HG03095 (cell line): ENCODE data around the gene CDKAL1.

Experiments
- ATAC-seq: cut with Tn5 transposase; IDR thresholded peaks from one replicate; pipeline ENCODE4 v1.9.1; 2021; ENCODE audit warnings: moderate library complexity; ENCODE audit not compliant: unreplicated experiment

CDKAL1 gene

DNA sequence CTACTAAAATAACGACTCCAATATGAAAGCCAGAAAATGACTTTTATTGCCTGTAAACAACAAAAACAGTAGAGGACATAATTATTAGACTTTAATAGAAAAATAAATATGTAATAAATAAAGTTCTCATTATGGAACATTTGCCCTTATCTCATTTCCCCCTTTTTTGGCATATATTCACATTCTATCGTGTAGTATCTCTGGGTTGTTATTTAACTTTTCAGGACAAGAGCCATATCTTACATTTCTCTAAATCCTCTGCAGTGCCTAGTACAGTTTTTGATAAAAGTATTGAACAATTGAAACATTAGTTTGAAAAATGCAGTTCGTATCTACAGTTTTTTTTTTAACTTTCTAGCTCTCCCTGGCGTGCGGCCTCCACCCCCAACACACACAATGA is 617.3 kb downstream of the CDKAL1 start:
- ATAC-seq, result no peak

DNA sequence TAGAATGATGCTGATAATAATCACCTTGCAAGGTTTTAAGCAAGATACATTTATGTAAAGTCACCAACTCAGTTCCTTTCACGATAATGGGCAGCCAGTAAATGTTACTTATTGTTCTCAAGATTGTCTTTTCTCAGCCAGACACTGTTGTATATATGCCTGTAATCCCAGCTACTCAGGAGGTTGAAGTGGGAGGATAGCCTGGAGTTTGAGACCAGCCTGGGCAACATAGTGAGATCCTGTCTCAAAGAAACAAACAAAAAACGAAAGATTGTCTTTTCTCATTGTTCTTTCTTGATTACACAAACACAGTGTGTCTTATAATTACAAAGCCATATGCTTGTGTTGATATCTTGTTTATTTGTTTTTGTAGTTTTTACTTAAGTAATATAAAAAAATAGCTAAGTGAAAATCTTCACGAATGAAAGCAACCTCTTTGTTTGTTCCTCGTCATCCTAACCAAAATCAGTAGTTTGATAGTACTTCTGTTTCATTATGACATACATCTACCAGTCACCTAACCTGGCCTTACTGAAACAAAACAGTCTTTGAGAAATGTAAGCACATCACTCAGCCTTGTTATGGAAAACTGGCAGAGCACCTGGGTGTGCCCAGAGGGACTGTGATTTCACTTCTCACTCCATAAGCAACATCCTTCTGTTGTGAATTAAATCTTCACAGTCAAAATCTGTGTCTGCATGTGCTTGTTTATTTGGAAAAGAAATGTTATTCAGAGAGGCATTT is 623.1 kb downstream of the CDKAL1 start:
- ATAC-seq, result peak; percentile 72

DNA sequence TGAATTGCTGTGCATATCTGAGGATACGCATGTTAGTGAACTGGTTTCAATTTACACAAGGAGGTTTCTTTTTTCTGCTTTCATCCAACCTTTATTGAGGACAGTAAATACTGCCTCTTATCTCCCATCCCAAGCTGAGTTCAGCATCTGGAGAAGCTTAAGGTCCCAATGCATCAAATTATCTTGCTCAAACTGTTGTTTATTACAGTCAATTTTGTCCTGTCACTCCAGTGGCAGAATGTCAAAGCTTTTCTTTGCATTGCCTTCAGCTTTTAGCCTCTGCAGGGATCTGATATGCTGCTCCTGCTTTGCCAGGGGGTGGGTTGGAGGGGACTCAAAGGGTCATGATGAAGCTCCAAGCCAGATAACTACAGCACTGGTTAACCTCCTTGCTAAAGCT is 623.9 kb downstream of the CDKAL1 start:
- ATAC-seq, result no peak

DNA sequence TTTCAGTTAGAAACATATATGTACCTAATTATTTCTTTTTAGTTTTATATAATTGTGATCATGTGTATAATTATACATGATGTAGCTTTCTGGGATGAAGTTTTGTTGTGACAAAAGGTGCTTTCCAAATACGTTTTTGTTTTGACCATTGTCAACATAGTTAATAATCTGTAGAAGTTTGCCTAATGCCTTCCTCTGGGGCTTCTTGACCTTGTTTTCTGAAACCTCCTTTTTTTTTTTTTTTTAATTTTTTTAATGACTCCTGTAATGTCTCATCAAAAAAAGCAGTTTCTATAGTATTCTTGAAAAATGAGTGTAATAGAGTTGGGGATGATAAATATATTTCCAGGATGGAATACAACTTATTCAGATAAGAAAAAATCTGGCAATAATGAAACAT is 624.6 kb downstream of the CDKAL1 start:
- ATAC-seq, result peak; percentile 45

DNA sequence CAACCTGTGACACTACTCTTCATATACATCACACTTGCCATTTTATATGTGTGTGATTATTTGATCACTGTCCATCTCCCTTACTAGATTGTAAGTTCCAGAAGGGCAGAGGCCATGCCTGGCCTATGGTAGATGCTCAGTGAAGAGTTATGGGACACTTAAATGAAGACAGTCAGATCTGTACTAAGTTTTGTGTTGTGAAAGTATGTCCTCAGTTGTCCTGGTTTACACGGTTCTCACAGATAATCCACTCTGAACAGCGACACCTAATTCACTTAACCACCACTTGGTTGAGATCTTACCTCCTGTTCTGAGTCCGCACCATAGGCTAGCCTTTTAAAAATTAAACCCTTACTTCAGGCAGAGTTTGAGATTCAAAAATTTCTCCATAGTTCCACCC is 625.2 kb downstream of the CDKAL1 start:
- no peak for ATAC-seq

DNA sequence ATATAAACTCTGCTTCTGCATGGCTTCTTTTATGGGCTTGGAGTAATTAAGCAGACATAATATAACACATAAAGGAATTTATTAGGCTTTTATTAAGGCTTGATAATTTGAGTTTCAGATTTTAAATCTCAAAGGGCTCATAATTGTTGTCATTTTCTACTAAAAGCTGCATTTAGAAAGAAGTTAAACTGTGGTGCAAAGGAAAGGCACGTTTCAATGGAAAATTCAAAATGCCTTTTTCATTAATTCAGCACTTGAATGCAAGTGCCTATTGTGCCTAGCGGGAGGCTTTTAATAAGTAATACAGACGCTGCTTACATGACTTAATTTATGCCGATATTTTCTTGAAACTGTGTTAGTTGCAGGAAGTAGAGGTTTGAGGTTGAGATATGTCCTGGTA is 627.5 kb downstream of the CDKAL1 start:
- ATAC-seq, result no peak

DNA sequence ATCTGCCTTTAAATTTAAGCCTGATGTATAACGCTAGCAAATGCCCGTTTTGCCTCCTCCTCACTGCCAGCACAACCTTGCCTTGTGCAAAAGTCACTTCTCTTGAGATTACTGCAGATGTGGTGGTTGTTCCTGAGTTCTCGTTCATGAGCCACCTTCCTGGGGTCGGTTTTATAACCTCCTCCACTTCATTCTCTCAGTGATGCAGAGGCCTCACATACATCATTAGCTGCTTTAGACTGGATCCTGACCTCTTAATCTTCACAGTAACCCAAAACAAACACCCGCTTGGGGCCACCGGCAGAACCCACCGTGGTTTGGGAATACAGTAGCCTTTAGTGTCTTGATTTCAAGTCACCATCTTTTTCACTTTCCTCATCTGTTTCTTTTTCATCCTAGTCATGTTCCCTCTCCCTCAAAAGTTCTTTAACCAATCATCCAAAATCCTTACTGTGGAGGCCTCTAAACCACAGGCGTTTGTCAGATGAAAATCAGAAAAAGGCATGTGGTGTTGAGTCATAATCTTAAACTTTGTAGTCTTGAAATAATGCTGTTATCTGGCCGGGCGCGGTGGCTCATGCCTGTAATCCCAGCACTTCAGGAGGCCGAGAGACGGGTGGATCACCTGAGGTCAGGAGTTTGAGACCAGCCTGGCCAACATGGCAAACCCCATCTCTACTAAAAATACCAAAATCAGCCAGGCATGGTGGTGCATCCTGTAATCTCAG is 629.0 kb downstream of the CDKAL1 start:
- ATAC-seq, result no peak

DNA sequence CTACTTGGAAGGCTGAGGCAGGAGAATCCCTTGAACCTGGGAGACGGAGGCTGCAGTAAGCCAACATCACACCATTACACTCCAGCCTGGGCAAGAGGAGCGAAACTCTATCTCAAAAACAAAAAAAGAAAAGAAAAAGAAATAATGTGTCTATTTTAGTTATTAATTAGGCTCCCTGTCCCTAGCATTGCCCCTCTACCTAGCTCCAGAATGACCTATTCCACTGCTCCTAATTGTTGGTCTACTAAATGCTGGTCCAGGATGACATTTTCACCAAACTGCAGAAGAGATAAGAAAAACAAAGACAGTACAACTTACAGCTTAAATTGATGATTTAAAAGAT is 629.6 kb downstream of the CDKAL1 start:
- ATAC-seq, result no peak

DNA sequence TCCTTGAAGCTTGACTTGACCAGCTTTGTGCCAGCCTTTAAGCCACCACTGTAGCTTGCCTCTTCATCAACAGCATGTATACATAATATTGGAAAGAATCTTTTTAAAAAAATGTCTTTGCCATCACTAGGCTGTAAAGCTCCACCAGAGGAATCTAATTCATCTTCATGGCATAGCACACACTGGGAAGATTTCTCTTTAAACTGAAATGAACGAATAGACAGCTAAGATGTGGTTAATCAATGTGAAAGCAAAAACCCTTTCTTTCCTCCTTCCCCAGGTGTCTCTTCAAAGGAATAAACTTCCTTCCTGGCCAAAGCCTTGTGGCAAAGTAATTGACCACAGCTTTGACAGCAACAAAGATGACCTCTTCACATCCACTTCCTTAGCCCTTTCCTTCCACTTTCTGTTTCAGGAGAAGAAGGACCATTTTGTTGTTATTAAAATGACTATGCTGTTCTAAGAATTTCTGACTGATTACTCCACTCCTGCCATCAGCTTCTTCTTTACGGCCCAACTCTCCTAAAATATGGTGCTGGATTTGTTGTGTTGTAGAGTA is 630.6 kb downstream of the CDKAL1 start:
- peak; percentile 61 for ATAC-seq

DNA sequence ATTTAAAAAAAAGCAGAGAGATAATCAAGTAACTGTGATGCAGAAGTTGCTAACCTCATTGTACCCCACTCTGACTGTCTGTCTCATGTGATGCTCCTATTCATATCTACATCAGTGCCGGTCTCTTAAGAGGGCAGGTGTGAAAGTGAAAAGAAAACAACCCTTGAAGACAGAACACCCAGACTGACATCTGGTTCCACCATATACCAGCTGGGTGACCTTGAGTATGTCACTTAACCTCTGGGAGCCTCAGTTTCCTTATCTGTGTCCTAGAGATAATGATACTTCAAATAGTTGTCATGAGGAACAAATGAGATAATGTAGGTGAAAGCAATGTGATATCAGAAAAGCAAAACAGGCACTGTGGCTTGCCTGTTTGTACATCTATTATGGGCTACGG is 632.5 kb downstream of the CDKAL1 start:
- no peak for ATAC-seq

DNA sequence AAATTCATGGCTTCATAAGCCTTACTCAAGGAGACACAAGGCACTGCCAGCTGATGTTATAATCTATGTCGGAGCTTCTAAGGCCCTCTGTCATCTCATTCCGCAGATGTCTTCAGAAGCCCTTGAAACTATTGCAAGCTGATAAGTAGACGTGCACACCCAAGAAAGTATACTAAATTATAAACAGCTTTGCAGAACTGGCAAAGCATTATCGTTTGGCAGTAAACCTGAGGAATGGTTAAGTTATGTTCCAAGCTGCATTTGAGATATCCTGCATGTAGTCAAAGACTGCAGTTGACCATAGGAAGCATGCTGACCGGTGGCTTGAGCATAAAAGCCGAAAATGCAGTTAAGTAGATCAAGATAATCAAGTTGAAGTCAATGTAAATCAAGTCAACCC is 633.5 kb downstream of the CDKAL1 start:
- no peak for ATAC-seq

DNA sequence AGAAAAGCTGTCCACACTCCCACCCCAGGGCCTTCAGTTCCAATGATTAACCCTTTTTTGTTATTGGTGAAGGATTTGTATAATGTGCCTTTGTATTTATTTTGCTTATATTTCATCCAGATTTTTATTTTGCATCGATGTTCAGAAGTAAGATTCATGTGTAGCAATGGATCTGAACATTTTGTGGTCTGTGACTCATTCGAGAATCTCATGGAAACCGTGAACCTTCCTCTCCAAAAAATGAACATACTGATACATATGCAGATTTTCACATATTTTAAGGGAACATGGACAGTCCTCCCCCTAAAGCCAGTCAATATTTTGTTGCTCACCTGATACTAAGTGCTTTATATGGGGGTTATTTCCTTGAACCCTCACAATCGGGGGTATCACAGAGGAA is 637.5 kb downstream of the CDKAL1 start:
- no peak for ATAC-seq

DNA sequence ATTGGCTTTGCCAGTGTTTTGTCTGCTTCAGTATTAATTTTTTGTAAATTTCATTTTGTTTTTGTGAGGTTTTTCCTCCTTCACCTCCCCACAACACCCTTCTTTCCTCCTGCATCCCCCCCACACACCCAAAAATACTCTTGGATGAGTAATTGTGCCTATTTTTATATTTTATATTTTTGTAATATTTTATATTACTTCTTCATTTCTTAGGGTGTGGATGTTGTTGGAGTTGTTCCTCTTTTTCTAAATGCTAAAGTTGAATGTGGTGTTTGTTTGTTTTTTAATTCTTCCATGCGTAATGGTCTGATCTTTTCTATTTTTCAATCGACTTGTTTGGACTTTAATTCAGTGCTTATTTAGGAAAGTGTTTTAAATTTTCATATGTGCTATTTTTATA is 638.8 kb downstream of the CDKAL1 start:
- no peak for ATAC-seq

DNA sequence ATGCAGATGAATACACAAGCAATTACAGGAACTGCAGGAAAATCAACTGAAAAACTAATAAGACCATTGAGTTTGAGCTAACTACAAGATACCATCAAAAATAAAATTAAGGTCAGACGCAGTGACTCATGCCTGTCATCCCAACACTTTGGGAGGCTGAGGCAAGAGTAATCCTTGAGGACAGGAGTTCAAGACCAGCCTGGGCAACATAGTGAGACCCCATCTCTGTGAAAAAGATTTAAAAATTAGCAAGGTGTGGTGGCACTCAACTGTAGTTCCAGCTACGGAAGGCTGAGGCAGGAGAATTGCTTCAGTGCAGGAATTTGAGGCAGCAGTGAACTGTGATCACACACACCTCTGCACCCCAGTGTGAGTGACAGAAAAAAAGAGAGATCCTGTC is 639.4 kb downstream of the CDKAL1 start:
- no peak for ATAC-seq

DNA sequence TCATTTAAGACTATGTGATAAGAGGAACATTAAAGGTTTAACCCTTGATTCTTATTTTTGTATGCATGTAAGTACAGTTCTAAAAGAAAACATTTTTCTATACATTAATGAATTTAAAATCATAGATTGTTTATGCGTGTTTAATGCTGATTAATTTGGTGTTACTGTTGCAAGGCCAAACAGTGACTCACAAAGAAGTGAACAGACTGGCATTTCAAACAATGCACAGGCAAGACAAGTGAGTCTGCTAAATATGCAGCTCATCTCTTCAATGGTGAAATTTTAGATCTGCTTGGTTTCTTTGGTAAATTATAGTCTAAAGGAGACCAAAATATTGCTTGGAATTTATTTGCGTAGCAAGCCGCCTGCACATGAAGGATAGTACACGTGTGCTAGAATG is 641.9 kb downstream of the CDKAL1 start:
- no peak for ATAC-seq

DNA sequence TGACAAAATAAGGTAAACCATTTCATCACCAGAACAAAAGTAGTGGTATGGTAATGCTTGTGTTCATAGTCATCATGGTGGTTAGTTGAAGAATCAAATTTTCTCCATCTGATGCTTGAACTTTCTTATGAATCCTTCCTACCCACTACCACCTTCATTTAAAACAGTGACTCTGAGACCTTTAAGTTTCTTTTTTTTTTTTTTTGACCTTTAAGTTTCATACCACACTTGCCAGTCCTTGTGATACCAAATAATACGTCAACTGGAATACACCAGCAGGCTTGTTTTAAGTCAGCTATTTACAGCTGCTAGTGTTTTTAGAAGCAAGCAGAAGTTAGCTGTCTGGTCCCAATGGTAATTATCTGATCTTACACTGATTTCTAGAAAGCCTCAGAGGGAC is 645.9 kb downstream of the CDKAL1 start:
- ATAC-seq, result no peak

DNA sequence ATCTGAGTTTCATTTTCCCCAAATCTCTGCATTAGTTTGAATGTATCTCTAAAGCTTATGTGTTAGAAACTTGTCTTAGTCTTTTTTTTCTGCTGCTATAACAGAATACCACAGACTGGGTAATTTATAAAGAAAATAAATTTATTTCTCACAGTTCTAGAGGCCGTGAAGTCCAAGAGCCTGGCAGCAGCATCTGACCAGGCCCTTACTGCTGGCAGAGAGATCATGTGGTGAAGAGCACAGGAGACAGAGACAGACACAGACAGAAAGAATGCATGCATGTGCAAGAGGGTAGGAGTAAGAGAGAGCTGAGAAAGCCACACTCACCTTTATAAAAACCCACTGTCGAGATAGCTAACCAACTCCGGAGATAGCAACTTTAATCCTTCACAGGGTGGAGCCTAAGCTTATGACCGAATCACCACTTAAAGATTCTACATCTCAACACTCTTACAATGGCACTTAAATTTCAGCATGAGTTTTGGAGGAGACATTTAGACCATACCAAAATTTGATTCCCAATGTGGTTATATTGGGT is 646.6 kb downstream of the CDKAL1 start:
- ATAC-seq, result no peak

DNA sequence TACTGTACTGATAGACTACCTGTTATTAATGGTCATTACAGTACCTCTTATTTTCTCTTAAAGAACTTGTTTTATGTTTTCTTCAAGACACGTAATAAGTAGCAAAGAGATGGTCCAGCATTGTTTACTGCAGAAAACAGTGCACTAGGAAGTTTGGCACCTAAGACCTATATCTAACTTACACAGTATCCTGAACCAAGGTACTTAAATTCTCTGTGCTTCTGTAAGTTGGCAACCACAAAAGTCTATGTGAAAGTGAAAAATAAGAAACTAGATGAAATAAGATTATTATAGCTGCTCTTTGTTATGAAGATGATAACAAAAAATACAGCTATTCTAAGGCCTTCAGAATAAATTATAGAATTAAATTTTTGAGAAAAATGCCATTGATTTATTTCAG is 647.6 kb downstream of the CDKAL1 start:
- ATAC-seq, result peak; percentile 55

DNA sequence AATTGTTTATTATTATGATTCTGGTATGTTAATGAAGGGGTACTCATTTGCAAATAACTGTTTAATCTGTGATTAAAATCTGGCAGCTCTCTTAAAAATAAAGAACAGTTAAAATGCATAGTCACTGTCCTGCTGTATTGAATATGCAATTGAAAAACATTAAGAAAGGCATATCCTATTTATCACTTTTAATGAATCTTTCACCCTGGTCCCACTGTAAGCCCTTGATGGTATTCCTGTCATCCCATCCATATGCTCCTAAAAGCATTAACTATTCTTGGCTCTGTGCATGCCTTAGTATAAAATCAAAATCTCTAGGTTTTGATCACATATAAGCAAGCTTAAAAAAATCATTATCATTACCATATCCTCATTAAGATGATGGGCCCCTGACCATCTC is 648.3 kb downstream of the CDKAL1 start:
- ATAC-seq, result no peak

DNA sequence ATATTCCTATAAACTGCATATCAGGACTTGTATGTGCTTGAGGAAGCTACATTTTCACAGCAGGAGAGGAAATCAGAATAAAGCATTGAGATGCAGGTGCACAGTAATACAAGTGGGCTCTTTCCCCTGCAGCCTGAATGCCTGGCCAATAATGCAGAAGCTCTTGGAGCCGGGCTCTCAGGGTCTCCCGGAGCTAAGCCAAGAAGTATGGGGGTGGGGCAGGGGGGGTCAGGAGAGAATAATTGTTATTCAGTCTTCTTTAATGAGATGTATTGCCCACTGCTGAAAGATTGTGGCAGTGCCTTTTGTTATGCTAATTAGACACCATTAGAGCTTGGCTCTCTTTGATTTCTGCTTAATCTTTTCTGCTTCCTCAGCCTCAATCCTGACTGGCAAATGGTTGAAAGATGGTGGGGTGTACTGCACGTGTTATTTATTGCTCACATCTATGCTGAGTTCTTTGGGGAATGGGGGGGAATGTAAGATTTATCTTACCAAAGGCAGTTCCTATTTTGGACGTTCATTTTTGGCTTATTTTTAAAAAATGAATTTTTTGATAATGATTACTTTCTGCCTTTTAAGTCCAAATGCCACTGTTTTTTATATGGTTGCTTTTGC is 651.7 kb downstream of the CDKAL1 start:
- no peak for ATAC-seq

DNA sequence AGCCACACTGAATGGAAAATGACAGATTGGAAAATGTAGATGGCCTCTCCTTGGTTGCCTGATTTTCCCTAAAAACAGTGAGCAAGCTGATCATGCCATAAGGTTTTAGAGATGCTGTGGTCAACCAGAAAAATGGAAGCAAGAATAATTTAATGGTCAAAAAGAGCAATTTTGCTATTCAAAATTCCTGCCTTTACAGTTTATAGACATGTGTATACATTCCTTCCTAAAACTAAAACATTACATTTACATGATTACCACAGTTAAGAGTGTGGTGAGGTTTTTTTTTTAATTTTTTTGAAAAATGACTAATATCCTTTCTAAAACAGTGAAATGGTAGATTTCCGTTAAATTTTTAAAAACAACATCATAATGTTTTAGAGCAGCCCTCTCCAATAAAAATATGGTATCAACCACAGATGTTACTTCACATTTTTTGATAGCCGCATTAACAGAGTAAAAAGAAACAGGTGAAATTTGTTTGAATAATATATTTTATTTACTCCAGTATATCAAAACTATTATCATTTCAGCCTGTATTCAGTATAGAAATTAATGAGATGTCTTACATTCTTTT is 652.3 kb downstream of the CDKAL1 start:
- no peak for ATAC-seq
